CD4-positive, alpha-beta T cell treated with Interleukin-17A for 1 hour (primary cell): Measurements from ENCODE around the gene RHOA.

ENCODE experiments used
- DNase-seq: peaks from one replicate; pipeline ENCODE4 v3.0.0-alpha.2; 2020

Gene RHOA

GRCh38 chr3:49313896-49314688, 97.7 kb downstream of the RHOA start:
- no peak for DNase-seq

GRCh38 chr3:49311283-49311682, 100.5 kb downstream of the RHOA start:
- no peak for DNase-seq

GRCh38 chr3:49310677-49311076, 101.1 kb downstream of the RHOA start:
- DNase-seq = no peak
